ENCODE results near the gene INF2.
"Not testable (repeated sequence)": the region's sequence is repeated elsewhere in the genome, so short reads cannot be mapped to it uniquely, and the experiment has no call there.

INF2 gene

GRCh38 chr14:104747876-104748275 lies 58.5 kb downstream of the INF2 start:
- no peak for TF ChIP-seq CTCF (conservative IDR thresholded peaks at IDR 0.05; ENCODE audit: low read depth, low read length)
- DNase-seq (ENCODE audit: low read depth): no peak
- H3K4me3 ChIP-seq (ENCODE audit: low read length): no peak overlapping the region

- no peak for TF ChIP-seq CTCF (conservative IDR thresholded peaks at IDR 0.05; ENCODE audit: low read depth, low read length)
- H3K4me3 ChIP-seq (ENCODE audit: low read length): no peak overlapping the region
- no peak for DNase-seq (ENCODE audit: low read depth)
These were observed 59.8 kb downstream of the INF2 start for GRCh38 chr14:104749111-104749649.

GRCh38 chr14:104750056-104750752 lies 60.8 kb downstream of the INF2 start:
- DNase-seq (ENCODE audit: low read depth): no peak
- TF ChIP-seq CTCF (conservative IDR thresholded peaks at IDR 0.05; ENCODE audit: low read depth, low read length): no peak
- no peak overlapping the region for H3K4me3 ChIP-seq (ENCODE audit: low read length)

GRCh38 chr14:104750753-104751057 lies 61.3 kb downstream of the INF2 start:
- H3K4me3 ChIP-seq (ENCODE audit: low read length); DNase-seq (ENCODE audit: low read depth): not testable (repeated sequence)

- DNase-seq (ENCODE audit: low read depth): no peak
- TF ChIP-seq CTCF (conservative IDR thresholded peaks at IDR 0.05; ENCODE audit: low read depth, low read length): no peak
- peak overlapping the region; percentile 56 for H3K4me3 ChIP-seq (ENCODE audit: low read length)
These were observed 62.4 kb downstream of the INF2 start for GRCh38 chr14:104751539-104752422.

- no peak for TF ChIP-seq CTCF (conservative IDR thresholded peaks at IDR 0.05; ENCODE audit: low read depth, low read length)
These were observed 63.0 kb downstream of the INF2 start for GRCh38 chr14:104752423-104752734.

GRCh38 chr14:104752735-104753527 lies 63.5 kb downstream of the INF2 start, which contains the start of gene SIVA1:
Gene SIVA1, plus strand, starts transcription at chr14:104753147. Its CDS starts 55 bp downstream, at chr14:104753202.
- peak within 1 kb of the TSS; percentile 90 for H3K4me3 ChIP-seq (ENCODE audit: low read length)
- DNase-seq (ENCODE audit: low read depth): peak; percentile 98
- no peak for TF ChIP-seq CTCF (conservative IDR thresholded peaks at IDR 0.05; ENCODE audit: low read depth, low read length)

More at GRCh38 chr14:104752423-104752734, 63.0 kb downstream of the INF2 start:
- DNase-seq (ENCODE audit: low read depth): no peak
- H3K4me3 ChIP-seq (ENCODE audit: low read length): peak overlapping the region; percentile 56

Data from retinal pigment epithelial cell (primary cell).